Ovary (tissue), 9 donors: Measurements from ENCODE around the gene NCCRP1. TPM values are rescaled to one million over a fixed set of nuclear protein-coding genes. Genes with fewer than 3 reads are reported as not detected.

Experiments used
- DNase-seq, 5 donors: peaks; one replicate each; pipeline ENCODE4 v3.0.0-alpha.2; 2019 to 2020
- H3K27ac ChIP-seq, 2 donors: fragments of 200-600 bp; one replicate each; pipeline versions ENCODE4 v1.5.1 to v1.8.0; 2019 to 2022
- H3K27me3 ChIP-seq: fragments of 200-600 bp; one replicate; pipeline ENCODE4 v1.8.0; 2022
- H3K36me3 ChIP-seq: fragments of 200-600 bp; sonication (generic); one replicate; pipeline ENCODE4 v1.5.1; 2019
- H3K4me1 ChIP-seq: one replicate; pipeline ENCODE4 v1.8.1; 2013; ENCODE audit warnings: mild to moderate bottlenecking, moderate library complexity; ENCODE audit not compliant: insufficient read depth
- H3K4me3 ChIP-seq: fragments of 200-600 bp; sonication (generic); one replicate; pipeline ENCODE4 v1.5.1; 2017
- H3K9me3 ChIP-seq, 2 donors: fragments of 200-600 bp in 1 of 2; sonication (generic) in 1 of 2; one replicate each; pipeline versions ENCODE4 v1.5.1 to v1.8.1; 2013 to 2019; ENCODE audit warnings: mild to moderate bottlenecking in 1 of 2, moderate library complexity in 1 of 2
- EP300 ChIP-seq: sonication (generic); formaldehyde crosslinking; IDR thresholded peaks from one replicate; pipeline ENCODE4 v1.6.1; 2017; ENCODE audit warnings: antibody characterized with exemption
- POLR2A ChIP-seq: fragments of 450-650 bp; IDR thresholded peaks from one replicate; pipeline ENCODE4 v1.6.1; 2017; ENCODE audit warnings: antibody characterized with exemption, mild to moderate bottlenecking, moderate library complexity
- WGBS, 3 donors: extraction: QIAGEN DNeasy Blood & Tissue Kit in 1 of 3; methylation state at CpG; one replicate each; pipeline versions ENCODE4 v1.1.5 to v1.1.7; 2013 to 2017; 5-methylcytosine and 5-hydroxymethylcytosine counted together
- intact Hi-C, 4 donors: fragments of 100-400 bp; cut with DNase I; formaldehyde crosslinking; loops; one replicate each; pipeline versions ENCODE4 v1.11.0 to v1.15.1; 2022 to 2023
- polyA plus RNA-seq, 2 donors: library from polyadenylated mRNA; stranded (reverse); fragments of 200-250 nt in 1 of 2; fragments of 350-450 nt in 1 of 2; fragmentation: Illumina TruSeq in 1 of 2; extraction: RNeasy Lipid Tissue Mini Kit (QIAGEN cat#74804) in 1 of 2; gene quantifications; one replicate each; pipeline ENCODE4 v1.2.3, GENCODE V29; 2013 to 2014
- total RNA-seq, 7 donors: library from RNA; depleted of rRNA in 2 of 7; stranded (reverse); fragments of >200 nt in 2 of 7; fragmentation: NEBNext Ultra II Directional in 3 of 7; extraction: Animal tissue kit (Norgen Biotek cat#: 25700) in 3 of 7; gene quantifications; one replicate each; pipeline versions ENCODE4 v1.1.0 to v1.2.4, GENCODE V29; 2016 to 2023
- TF ChIP-seq, protein P1 (sequence below), 3 donors: fragments of 450-650 bp in 2 of 3; fragments of 200-600 bp in 1 of 3; IDR thresholded peaks; one replicate each; pipeline versions ENCODE4 v1.5.1 to v1.8.0; 2016 to 2022; ENCODE audit warnings: antibody characterized with exemption in 3 of 3, mild to moderate bottlenecking in 1 of 3
- donor health status: DM: no; HTN: no; CAD: no; lungs with moderate emphysema.
- donor health status: DM: no; HTN: no; CAD: no.
- donor health status: Bipolar disorder and iron deficiency.
- donor health status: DM: yes; HTN: yes; CAD: no.
- donor health status: DM: no; HTN: no; CAD: no.
- donor health status: DM: yes; HTN: yes; CAD: no.

The NCCRP1 gene
- total and polyA plus RNA-seq, 9 donors = 0.05 to 4.4 (median 0.20) TPM; not detected in 4

DNA sequence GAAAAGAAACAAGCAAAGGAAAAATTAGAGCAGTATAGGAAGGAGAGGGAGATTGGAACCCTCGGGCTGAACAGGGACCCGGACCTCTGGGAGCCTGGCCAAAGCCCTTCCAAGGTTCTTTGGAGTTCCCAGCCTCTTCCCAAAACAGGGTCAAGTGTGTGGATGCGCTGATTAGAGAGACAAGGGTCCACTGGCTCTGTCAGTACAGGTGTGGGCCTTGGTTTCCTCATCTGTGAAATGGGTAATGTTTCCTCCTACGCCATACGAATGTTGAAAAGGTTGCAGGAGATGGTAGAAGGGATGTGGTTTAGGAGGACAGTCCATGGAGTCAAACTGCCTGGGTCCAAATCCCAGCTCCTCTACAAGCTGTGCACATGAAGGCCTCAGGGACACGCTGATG, 9.4 kb downstream of the NCCRP1 start:
- Histone ChIP-seq H3K36me3 (no peaks in the 10 kb centered on the region), H3K9me3 (no peaks in the 10 kb centered on the region), H3K27ac (no peak overlapping the region), H3K4me1 (peaks cover 3% of the 10 kb centered on the region), H3K4me3 (no peak overlapping the region), H3K27me3 (no peaks in the 10 kb centered on the region)
- WGBS, 3 donors = 72 to 79% (median 75%) methylated on average over 6 of the region's 6 CpGs
- TF ChIP-seq, protein P1, sequence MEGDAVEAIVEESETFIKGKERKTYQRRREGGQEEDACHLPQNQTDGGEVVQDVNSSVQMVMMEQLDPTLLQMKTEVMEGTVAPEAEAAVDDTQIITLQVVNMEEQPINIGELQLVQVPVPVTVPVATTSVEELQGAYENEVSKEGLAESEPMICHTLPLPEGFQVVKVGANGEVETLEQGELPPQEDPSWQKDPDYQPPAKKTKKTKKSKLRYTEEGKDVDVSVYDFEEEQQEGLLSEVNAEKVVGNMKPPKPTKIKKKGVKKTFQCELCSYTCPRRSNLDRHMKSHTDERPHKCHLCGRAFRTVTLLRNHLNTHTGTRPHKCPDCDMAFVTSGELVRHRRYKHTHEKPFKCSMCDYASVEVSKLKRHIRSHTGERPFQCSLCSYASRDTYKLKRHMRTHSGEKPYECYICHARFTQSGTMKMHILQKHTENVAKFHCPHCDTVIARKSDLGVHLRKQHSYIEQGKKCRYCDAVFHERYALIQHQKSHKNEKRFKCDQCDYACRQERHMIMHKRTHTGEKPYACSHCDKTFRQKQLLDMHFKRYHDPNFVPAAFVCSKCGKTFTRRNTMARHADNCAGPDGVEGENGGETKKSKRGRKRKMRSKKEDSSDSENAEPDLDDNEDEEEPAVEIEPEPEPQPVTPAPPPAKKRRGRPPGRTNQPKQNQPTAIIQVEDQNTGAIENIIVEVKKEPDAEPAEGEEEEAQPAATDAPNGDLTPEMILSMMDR (IDR thresholded peaks at IDR 0.05) = no peak
- TF ChIP-seq EP300 (no peak), POLR2A (no peak)
- no peak for DNase-seq
- intact Hi-C loops = no loop called here

DNA sequence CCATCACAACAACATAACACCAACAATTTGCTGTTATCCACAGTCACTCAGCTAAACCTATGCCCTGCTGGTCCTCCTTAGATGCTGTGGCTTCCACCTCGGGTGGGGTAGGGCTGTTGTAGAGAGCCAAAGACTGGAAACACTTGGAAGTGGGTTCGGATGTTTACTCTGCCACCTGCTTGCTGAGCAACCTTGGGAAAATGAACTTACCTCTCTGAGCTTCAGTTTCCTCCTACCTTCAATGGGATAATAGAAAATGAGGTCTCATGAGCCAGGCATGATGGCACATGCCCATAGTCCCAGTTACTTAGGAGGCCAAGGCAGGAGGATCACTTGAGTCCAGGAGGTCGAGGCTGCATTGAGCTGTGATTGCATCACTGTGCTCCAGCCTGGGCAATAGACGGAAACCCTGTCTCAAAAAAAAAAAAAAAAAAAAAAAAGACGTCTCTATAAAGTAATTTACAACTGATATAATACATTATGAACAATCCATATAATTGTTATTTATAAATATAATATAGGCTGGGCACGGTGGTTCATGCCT, 10.6 kb downstream of the NCCRP1 start:
- DNase-seq = no peak
- no peak for TF ChIP-seq EP300
- no peak for TF ChIP-seq POLR2A
- TF ChIP-seq, protein P1 (IDR thresholded peaks at IDR 0.05) = no peak
- WGBS, 3 donors = 64 to 70% (median 68%) methylated on average over 6 of the region's 6 CpGs
- H3K9me3 ChIP-seq = no peaks in the 10 kb centered on the region
- no peaks in the 10 kb centered on the region for H3K36me3 ChIP-seq
- no peak overlapping the region for H3K27ac ChIP-seq
- peaks cover 3% of the 10 kb centered on the region for H3K4me1 ChIP-seq
- no peak overlapping the region for H3K4me3 ChIP-seq
- H3K27me3 ChIP-seq = no peaks in the 10 kb centered on the region
- intact Hi-C loops = no loop called here

DNA sequence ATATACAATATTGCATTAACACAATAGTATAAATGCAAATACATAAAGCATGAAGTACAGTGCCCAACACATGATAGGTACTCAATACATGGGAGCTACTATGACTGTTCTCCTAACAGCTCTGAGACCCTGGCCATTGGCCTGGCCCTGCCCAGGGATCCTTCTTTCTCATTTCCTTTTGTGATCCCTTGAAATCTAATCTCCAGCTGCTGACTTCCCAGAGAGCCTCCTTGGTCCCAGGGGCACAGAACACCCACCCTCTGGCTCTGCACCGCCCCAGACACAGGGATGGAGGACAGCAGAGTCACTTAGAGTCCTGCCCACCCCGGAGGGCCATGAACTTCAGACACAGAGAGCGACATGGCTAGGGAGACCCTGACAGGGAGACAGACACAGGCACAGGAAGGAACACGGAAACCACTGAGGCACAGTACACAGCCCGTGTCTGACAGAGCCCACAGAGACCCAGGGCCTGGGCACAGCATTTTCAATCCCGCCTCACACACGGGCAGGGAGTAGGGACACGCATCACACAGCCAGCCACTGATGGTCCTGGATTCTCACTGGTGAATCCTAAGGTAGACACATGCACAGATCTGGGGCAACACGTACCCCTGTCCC, 11.5 kb downstream of the NCCRP1 start:
- intact Hi-C loops = no loop called here
- Histone ChIP-seq H3K27ac (no peak overlapping the region), H3K9me3 (no peaks in the 10 kb centered on the region), H3K27me3 (no peaks in the 10 kb centered on the region), H3K36me3 (no peaks in the 10 kb centered on the region), H3K4me3 (no peak overlapping the region), H3K4me1 (peaks cover 3% of the 10 kb centered on the region)
- DNase-seq = no peak
- no peak for TF ChIP-seq POLR2A
- TF ChIP-seq, protein P1 (IDR thresholded peaks at IDR 0.05) = no peak
- TF ChIP-seq EP300 = no peak
- 69 to 79% (median 74%) methylated on average over 9 of the region's 9 CpGs for WGBS, 3 donors

DNA sequence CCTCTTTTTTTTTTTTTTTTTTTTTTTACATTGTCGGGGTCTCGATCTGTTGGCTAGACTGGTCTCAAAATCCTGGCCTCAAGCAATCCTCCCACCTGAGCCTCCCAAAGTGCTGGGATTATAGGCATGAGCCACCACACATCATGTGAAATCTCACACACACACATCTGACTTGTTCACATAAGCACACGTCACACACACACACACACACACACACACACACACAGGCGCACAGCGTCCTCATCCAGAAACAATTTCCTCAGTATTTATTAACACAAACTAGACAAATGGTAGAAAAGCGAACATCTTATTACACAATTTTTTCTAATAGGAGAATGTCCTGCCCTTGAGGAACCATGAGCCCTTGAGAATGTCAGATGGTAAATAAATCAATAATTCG, 12.4 kb downstream of the NCCRP1 start:
- intact Hi-C loops = no loop called here
- TF ChIP-seq, protein P1 (IDR thresholded peaks at IDR 0.05) = no peak
- Histone ChIP-seq H3K36me3 (no peaks in the 10 kb centered on the region), H3K27me3 (no peaks in the 10 kb centered on the region), H3K9me3 (no peaks in the 10 kb centered on the region), H3K4me3 (no peak overlapping the region), H3K4me1 (peaks cover 3% of the 10 kb centered on the region), H3K27ac (no peak overlapping the region)
- WGBS, 3 donors = 61 to 70% (median 65%) methylated on average over 7 of the region's 7 CpGs
- no peak for DNase-seq
